ENCODE measurements around the gene TFB2M.
"Not testable (repeated sequence)": the region's sequence is repeated elsewhere in the genome, so short reads cannot be mapped to it uniquely, and the experiment has no call there.

The TFB2M gene

DNA sequence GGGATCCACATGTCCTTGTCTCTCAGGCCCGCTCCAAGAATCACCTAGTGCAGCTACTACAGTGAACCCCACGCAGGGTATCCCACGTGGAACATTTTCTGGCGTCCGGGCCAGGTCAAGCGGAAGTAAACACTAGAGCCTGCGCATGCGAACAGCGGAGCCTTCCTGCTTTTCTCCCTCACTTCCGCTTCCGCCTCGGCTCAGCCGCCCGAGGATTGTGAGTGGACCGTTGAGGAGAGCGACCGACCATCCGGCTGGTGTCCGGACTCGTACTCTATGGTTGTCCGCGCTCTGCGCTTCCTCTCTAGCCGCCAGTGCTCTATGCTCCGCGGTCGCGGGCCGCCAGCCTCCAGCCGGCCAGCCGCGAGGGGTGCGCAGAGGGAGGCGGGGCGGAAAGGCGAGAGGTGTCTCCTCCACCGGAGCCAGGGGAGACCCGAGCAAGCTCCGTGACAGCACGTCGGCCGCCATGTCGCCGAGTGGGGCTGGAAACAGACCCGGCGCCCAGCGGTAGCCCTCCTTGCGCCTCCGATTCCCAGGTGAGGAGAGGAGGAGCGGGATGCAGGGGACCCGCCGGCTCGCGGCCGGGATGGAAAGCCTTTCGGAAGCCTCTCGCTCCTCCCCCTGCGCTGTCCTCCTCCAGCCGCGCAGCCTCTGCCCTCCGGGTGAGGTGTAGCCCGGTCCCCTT lies at the start of gene TFB2M, which contains the start of gene CNST:
Gene TFB2M (minus strand): TSS at position 134 of the 685 bp plus-strand sequence. CDS start 123 bp downstream, at position 11.
Gene CNST (plus strand): TSS at position 329 of the 685 bp plus-strand sequence. CDS start 25,107 bp downstream, outside the sequence.
- peak; percentile 59 to 92 for DNase-seq

DNA sequence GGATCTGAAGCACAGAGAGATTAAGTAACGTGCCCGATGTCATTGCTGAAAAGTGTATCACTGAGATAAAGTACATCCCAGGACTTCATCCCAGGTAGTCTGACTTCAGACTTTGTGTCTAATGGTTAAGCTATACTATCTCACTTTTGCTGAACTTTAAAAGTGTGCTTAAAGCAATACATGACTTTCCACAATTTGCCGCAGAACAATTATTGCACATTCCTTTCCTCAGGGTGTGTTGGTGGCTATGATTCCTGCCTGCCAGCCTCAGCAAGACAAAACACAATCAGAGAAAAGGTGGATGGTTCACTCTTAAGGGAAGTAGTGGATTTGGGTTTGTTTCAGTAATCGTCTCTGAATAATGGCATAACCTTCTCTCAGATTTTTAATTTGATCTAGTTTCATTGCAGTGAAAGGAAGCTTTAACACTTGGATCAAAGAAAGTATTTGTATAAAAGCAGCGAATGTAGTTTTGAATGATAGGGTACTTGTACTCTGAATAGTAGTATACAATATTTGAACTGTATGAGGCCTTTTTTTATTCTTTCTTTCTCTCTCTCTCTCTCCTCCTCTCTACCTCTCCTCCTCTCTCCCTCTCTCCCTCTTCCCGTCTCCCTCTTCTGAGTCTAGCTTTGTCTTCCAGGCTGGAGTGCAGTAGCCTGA lies 47.2 kb upstream of the TFB2M start:
- no peak for DNase-seq

- DNase-seq: no peak
Measured at GRCh38 chr1:246609632-246610031, 43.6 kb upstream of the TFB2M start.

DNA sequence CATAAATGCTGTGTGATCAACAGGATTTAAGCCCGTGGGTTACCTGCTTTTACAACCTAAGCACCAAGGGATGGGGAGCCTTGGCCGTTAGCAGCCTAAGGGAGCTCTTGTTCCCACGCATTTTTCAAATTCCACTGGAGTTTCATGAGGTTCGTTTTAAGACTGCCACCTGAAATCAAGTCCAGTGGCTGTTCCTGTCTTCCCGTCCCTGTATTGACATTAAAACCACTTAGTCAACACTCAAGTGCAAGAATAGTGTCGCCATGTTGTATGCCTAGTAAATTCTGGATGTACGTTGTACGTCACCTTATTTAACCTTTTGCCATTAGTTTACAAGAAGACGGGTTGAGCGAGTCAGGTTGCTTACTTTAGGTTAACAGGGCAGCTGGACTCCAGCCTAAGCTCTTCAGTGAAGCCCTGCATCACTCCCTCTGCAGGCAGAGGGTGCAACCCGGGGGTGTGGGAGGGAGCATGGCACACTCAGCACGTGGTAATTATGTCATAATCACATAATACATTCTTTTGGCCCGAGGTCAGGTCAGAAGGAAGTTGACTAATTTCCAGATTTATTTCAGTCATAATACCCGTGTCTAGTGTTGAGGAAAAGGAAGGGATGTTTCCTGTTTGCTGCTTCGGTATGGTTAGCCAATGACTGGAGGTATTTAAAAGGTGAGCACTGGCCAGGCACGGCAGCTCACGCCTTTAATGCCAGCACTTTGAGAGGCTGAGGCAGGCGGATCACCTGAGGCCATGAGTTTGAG lies 42.7 kb upstream of the TFB2M start:
- peak in 1 of 2 experiments; percentile 0 for DNase-seq

DNA sequence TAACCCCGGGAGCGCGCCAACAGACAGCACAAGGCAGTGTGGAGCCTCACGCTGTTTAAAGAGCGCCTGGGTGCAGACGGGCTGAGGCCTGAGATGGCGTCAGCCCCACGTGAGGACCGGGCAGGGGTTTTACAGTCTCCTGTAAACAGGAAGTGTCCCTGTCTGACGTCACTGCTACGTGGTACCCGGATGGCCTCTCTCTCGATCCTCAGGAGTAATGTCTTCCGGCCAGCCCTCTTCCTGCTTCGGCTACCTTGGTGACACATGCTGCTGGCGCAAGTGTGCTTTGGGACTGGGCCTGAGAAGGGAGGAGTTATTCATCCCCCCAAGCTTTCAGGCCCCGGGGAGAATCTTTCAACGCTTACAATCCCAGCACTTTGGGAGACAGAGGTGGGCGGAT lies 41.4 kb upstream of the TFB2M start:
- DNase-seq: no peak

GRCh38 chr1:246605231-246605630 lies 39.2 kb upstream of the TFB2M start:
- not testable (repeated sequence) for DNase-seq

- DNase-seq: no peak
Measured at GRCh38 chr1:246602194-246602593, 36.1 kb upstream of the TFB2M start.

DNA sequence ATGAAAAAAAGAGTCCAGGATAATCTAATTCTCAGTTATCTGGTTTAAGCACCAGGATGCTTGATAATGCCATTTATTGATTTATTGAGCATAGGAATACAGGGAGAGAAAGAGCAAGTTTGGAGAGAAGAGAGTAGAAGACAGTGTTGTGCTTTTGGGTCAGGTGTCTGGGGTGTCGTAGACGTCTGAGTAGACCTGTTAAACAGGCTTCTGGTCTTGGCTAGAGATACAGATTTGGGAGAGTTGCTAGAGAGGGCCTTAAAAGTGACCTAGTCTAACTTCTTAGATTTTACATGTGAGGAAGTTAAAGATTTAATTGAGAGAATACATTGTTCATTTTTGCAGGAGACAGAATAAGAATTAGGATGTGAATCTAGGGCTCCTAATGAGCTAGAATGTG lies 34.5 kb upstream of the TFB2M start:
- no peak for DNase-seq

GRCh38 chr1:246599315-246599714 lies 33.3 kb upstream of the TFB2M start:
- DNase-seq: no peak

- DNase-seq: no peak
Measured at GRCh38 chr1:246597971-246598370, 31.9 kb upstream of the TFB2M start.

GRCh38 chr1:246597340-246597739 lies 31.3 kb upstream of the TFB2M start:
- DNase-seq: no peak

DNA sequence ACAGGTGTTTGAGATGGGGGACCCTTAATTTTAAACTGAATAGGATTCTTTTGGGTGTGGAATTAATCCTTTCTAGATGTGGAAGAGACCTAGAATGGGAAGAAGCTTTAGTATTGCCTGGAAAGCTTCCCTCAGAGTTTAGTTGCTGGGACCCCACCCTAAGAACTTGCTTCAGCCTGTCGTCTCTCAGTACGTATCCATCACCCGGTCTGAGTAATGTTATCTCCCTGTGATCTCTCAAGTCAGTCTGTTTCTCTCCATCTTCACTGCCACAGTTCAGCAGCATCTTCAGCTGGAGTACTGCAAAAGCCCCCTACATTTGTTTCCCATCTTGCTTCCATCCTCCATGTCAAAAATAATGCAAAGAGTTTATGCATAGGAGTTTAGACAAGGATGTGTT lies 29.1 kb upstream of the TFB2M start:
- no peak for DNase-seq

DNA sequence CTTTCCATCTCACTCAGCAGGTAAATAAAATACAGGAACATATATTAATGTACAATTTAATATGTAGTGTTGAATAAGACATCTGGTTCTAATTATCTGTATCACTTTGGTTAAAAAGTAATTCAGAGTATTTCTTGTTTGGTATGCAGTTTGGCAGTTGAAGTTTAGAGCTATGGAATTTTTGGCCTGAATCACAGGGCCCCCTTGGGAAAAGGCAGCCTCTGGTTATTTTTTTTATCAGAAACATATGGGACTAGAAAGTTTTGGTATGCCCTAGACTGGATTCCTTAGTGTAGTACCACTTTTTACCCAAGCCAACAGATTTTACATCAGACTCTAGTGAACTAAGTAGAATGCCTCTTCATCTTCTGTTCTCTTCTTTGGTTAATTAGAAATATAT lies 26.6 kb upstream of the TFB2M start:
- DNase-seq: no peak

DNA sequence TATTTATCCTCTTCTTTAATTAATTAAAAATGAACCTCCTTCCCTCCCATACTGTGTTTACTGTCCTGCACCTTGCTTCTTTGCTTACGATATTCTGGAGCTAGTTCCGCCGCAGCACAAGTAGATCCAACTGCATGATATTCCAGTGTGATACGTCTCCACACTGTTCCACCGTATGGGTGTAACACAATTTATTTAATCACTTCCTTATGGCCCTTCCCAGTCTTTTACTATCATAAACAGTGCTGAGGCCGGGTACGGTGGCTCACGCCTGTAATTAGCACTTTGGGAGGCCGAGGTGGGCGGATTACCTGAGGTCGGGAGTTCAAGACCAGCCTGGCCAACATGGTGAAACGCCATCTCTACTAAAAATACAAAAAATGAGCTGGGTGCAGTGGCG lies 25.9 kb upstream of the TFB2M start:
- no peak for DNase-seq

DNA sequence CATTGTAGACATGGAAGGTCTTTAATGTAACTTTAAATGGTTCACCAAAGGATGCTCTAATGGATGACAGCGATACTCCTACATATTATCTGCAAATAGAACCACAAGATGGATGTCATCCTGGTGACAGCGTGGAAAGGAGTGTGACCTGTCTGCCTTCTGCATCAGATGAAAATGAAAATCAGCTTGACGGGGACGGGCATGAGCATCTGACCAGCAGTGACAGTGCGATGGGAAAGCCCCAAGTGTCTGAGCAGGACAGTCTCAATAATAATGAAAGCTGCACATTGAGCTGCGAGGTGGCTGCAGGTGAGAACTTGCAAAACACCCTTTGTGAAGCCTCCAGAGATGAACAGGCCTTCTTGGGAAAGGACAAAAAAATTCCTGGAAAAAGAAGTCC lies 25.4 kb upstream of the TFB2M start:
- no peak for DNase-seq

DNA sequence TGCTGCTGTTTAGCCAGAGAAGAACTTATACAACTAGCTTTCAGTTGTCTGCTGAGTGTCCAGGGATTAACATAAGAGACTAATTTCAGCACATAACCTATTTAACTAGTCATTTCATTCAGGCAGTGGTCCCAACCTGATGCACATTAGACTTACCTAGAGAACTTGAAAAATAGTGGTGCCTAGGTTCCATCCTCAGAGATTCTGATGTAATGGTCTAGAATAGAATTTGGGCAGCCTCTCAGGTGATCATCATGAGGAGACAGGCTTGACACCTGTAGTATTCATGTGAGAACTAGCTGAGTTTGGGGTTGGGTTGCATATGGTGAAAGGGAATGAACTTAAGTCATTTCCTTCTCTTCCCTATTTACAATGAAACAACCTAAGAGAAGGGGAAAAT lies 25.0 kb upstream of the TFB2M start:
- no peak for DNase-seq

DNA sequence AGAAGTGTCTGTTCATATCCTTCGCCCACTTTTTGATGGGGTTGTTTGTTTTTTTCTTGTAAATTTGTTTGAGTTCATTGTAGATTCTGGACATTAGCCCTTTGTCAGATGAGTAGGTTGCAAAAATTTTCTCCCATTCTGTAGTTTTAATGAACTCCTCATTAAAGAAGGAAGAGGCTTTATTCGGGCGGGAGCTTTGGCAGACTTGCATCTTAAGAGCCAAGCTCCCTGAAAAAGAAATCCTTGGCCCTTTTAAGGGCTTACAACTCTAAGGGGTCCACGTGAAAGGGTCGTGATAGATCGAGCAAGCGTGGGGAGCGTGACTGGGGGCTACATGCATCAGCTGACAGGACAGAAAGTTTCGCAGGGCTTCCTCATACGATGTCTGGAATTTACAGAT lies 23.9 kb upstream of the TFB2M start:
- DNase-seq: not testable (repeated sequence)

DNA sequence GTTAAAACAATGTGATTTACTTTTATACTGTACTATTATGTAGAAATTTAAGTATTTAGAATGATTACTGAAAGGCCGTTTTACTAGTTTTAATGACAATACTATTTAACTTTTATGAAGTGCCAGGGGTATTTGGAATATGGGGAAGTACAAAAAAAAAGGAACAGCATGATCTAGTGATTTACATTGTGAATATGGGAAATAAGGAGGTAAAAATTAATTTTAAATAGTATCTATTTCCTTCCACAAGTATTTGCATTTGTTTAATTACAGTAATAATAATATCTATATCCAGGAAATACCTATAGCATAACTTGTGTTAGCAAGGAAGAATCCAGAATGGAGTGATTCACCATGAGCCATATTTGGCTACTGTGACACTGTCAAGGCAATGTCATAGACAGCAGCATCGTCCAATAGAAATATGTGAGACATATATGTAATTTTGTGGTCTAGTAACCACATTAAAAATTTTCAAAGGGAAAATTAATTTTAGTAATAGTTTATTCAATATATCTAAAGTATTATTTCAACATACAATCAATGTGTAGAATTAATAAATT lies 22.2 kb upstream of the TFB2M start:
- no peak for DNase-seq

- DNase-seq: no peak
Measured at GRCh38 chr1:246587606-246588005, 21.5 kb upstream of the TFB2M start.

GRCh38 chr1:246587032-246587431 lies 21.0 kb upstream of the TFB2M start:
- DNase-seq: no peak

- DNase-seq: no peak
Measured at GRCh38 chr1:246583448-246584185, 17.6 kb upstream of the TFB2M start.

DNA sequence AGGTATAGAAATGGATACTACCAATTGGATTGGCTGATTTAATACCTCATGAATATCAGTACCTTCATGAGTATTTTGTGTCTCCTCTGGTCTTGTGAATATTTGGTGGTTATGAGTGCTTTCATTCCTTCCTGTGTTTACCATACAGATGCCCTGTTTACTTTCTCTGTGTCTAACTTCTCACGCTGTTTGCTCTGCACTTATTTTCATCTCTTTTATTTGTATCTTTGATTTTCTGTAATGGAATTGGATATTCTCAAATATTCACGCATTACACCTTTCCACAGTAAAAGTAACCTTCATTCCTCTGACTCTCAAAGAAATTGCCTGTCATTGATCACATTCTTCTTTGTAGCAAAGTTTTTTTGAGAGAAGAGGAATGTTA lies 17.0 kb upstream of the TFB2M start:
- DNase-seq: no peak

Measured in NCI-H187 (cell line).